Measurements from ENCODE around the gene PRKAG3. TPM values are rescaled to one million over a fixed set of nuclear protein-coding genes. Genes with fewer than 3 reads are reported as not detected.

The PRKAG3 gene
- total RNA-seq, 3 donors from 2014 or later: not detected

DNA sequence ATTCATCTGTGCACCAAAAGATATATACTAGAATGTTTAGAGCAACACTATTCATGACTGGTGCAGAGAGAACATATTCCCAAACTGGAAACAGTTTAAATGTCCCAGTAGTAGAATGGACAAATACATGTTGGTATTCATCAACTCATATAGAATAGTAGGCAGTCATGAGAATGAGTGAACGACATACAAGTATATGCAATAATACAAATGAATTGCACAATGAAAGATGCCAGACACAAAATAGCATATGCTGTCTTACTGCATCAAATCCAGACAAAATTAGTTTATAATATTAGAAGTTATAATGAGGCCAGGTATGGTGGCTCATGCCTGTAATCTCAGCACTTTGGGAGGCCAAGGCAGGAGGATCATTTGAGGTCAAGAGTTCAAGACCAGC, 8.3 kb upstream of the PRKAG3 start:
- TF ChIP-seq CTCF (IDR thresholded peaks at IDR 0.05): no peak
- no peak for ATAC-seq
- Histone ChIP-seq H3K9me3 (no peaks in the 10 kb centered on the region), H3K4me1 (ENCODE audit: low read depth) (no peaks in the 10 kb centered on the region), H3K36me3 (ENCODE audit: low read depth) (no peaks in the 10 kb centered on the region), H3K4me3 (no peak overlapping the region)
- no peak for DNase-seq
- intact Hi-C loops (cut with DNase I, micrococcal nuclease): no loop called here

- Histone ChIP-seq H3K4me3 (no peak overlapping the region), H3K36me3 (ENCODE audit: low read depth) (no peaks in the 10 kb centered on the region), H3K4me1 (ENCODE audit: low read depth) (no peaks in the 10 kb centered on the region), H3K9me3 (no peaks in the 10 kb centered on the region)
- ATAC-seq: no peak
- no peak for DNase-seq
- intact Hi-C loops (cut with DNase I, micrococcal nuclease): no loop called here
- no peak for TF ChIP-seq CTCF (IDR thresholded peaks at IDR 0.05)
These were observed 7.8 kb upstream of the PRKAG3 start for GRCh38 chr2:218839430-218839829.

DNA sequence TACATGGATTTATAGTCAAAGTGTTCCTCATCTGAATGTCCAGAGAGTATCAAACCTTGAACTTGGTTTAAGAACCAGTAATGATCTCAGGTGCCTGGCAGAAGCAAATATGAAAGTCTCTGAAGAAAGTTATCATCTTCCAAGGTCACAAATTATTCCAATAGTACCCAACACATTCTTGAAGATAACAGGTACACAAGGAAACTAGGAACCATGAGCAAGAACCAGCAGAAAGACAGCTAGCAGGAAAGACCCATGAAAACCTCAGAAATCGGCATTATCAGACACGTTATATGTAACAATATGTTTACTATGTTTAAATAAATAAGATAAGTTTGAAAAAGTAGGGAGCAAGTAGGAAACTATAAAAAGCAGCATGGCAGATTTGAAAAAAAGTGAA, 5.9 kb upstream of the PRKAG3 start:
- TF ChIP-seq CTCF (IDR thresholded peaks at IDR 0.05): no peak
- intact Hi-C loops (cut with DNase I, micrococcal nuclease): no loop called here
- H3K4me3 ChIP-seq: no peak overlapping the region
- H3K36me3 ChIP-seq (ENCODE audit: low read depth): no peaks in the 10 kb centered on the region
- H3K4me1 ChIP-seq (ENCODE audit: low read depth): no peaks in the 10 kb centered on the region
- no peaks in the 10 kb centered on the region for H3K9me3 ChIP-seq
- ATAC-seq (no peak), DNase-seq (no peak)

DNA sequence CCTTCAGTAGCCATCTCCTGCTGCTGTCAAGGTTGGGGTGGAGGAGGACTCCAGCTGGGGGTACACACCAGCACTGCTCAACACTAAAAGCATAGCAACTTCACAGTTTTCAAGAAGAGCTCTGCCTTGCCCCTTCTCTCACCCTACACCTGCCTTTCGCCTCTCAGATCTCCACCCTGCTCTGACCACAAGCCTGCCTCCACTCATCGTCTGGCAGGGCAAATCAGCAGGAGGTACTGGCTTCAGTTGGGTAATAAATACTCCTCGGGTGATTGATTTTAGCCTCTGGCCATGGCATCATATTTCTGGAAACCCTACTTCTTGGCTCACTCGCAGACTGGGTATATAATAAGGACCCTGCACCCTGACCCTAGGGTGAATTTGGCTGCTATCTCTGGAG, 3.1 kb upstream of the PRKAG3 start:
- H3K4me1 ChIP-seq (ENCODE audit: low read depth): no peaks in the 10 kb centered on the region
- no peaks in the 10 kb centered on the region for H3K9me3 ChIP-seq
- intact Hi-C loops (cut with DNase I, micrococcal nuclease): no loop called here
- no peak for ATAC-seq
- no peak for TF ChIP-seq CTCF (IDR thresholded peaks at IDR 0.05)
- no peak for DNase-seq
- no peak overlapping the region for H3K4me3 ChIP-seq
- no peaks in the 10 kb centered on the region for H3K36me3 ChIP-seq (ENCODE audit: low read depth)

- H3K36me3 ChIP-seq (ENCODE audit: low read depth): no peaks in the 10 kb centered on the region
- intact Hi-C loops (cut with DNase I, micrococcal nuclease): no loop called here
- ATAC-seq: no peak
- no peak overlapping the region for H3K4me3 ChIP-seq
- no peak for TF ChIP-seq CTCF (IDR thresholded peaks at IDR 0.05)
- DNase-seq: no peak
- no peaks in the 10 kb centered on the region for H3K4me1 ChIP-seq (ENCODE audit: low read depth)
- H3K9me3 ChIP-seq: no peaks in the 10 kb centered on the region
These were observed 1.5 kb upstream of the PRKAG3 start for GRCh38 chr2:218833023-218833609.

DNA sequence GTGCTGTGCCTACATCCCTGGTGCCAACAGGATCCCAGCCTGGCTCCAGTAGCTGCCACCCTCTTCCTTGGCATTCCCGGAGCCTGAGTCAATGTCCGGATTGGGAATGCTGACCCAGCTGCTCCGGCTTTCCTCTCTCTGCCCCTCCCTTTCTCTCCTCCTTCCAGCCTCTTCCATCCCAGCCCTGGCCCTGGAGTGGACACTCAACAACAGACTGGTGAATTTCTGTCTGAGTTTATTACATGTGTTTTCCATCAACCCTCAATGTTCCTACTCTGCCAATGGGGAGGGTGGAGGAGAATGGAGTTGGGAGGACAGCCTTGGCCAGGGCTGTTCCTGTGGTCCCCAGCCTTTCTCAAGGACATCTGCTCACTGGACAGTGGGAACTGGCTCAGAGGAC, 917 bp upstream of the PRKAG3 start:
- ATAC-seq (peak; percentile 34), DNase-seq (no peak)
- intact Hi-C loops (cut with DNase I, micrococcal nuclease): no loop called here
- TF ChIP-seq CTCF (IDR thresholded peaks at IDR 0.05): no peak
- no peaks in the 10 kb centered on the region for H3K36me3 ChIP-seq (ENCODE audit: low read depth)
- H3K4me3 ChIP-seq: no peak overlapping the region
- no peaks in the 10 kb centered on the region for H3K4me1 ChIP-seq (ENCODE audit: low read depth)
- no peaks in the 10 kb centered on the region for H3K9me3 ChIP-seq
